SK-N-SH (cell line): ENCODE measurements around the gene BOD1. TPM values are rescaled to one million over a fixed set of nuclear protein-coding genes. Genes with fewer than 3 reads are reported as not detected.

Experiments used
- CTCF ChIA-PET: fragments of 300-600, 350-600 bp; formaldehyde crosslinking; extraction: SDS; loops from one replicate; lab custom pipeline; 2021; lab: Yijun Ruan, JAX
- POLR2A ChIA-PET: fragments of 350-600 bp; sonication (Branson Sonifier 250); formaldehyde crosslinking; extraction: SDS; loops from one replicate; lab custom pipeline; 2020; ENCODE audit warnings: antibody characterized with exemption, inconsistent platforms; lab: Yijun Ruan, JAX
- DNase-seq: peaks from one replicate; pipeline ENCODE4 v3.0.0; 2012
- H2AFZ ChIP-seq: fragments of 200-600 bp; sonication (generic); 2 replicates; pipeline ENCODE4 v1.8.1; 2016; ENCODE audit warnings: antibody characterized with exemption, mild to moderate bottlenecking, low read depth
- H3F3A ChIP-seq: fragments of 200-600 bp; sonication (generic); replicated peaks from 2 replicates; pipeline ENCODE3; 2016; ENCODE audit warnings: antibody characterized with exemption, mild to moderate bottlenecking; ENCODE audit not compliant: insufficient read depth
- H3K27ac ChIP-seq, 2 experiments: fragments of 200-500 bp in 1 of 2; fragments of 200-600 bp in 1 of 2; sonication (Bioruptor generic) in 1 of 2; sonication (generic), shearing (Covaris generic) in 1 of 2; 2 replicates each; pipeline versions ENCODE4 v1.5.1 to v1.6.1; 2014 to 2016; ENCODE audit warnings: low read depth in 2 of 2, inconsistent platforms in 1 of 2, low read length in 1 of 2, mild to moderate bottlenecking in 1 of 2, mixed read lengths in 1 of 2
- H3K27me3 ChIP-seq: fragments of 200-600 bp; sonication (generic), shearing (Covaris generic); 2 replicates; pipeline ENCODE4 v1.6.1; 2016; ENCODE audit warnings: mixed run types; ENCODE audit not compliant: insufficient read depth
- H3K36me3 ChIP-seq, 2 experiments: fragments of 200-500 bp in 1 of 2; fragments of 200-600 bp in 1 of 2; sonication (Bioruptor generic) in 1 of 2; sonication (generic) in 1 of 2; replicated peaks in 1 of 2; 2 replicates each; pipeline versions ENCODE3 to v1.5.1; 2014 to 2016; ENCODE audit warnings: low read length in 1 of 2, mild to moderate bottlenecking in 1 of 2; ENCODE audit not compliant: insufficient read depth in 2 of 2, control insufficient read depth in 1 of 2
- H3K4me1 ChIP-seq, 2 experiments: fragments of 200-500 bp in 1 of 2; fragments of 200-600 bp in 1 of 2; sonication (Bioruptor generic) in 1 of 2; sonication (generic), shearing (Covaris generic) in 1 of 2; 2 replicates each; pipeline versions ENCODE4 v1.5.1 to v1.6.1; 2014 to 2016; ENCODE audit warnings: low read depth in 1 of 2, low read length in 1 of 2, mixed run types in 1 of 2; ENCODE audit not compliant: insufficient read depth in 2 of 2, control insufficient read depth in 1 of 2
- H3K4me2 ChIP-seq: fragments of 200-600 bp; sonication (generic), shearing (Covaris generic); 2 replicates; pipeline ENCODE4 v1.6.1; 2017; ENCODE audit warnings: mixed run types
- H3K4me3 ChIP-seq, 2 experiments: fragments of 200-500 bp in 1 of 2; fragments of 200-600 bp in 1 of 2; sonication (Bioruptor generic) in 1 of 2; sonication (generic), shearing (Covaris generic) in 1 of 2; 2 replicates each; pipeline versions ENCODE4 v1.5.1 to v1.8.1; 2014 to 2016; ENCODE audit warnings: low read depth in 2 of 2, inconsistent platforms in 1 of 2, low read length in 1 of 2, mild to moderate bottlenecking in 1 of 2, mixed read lengths in 1 of 2, moderate library complexity in 1 of 2
- H3K79me2 ChIP-seq: fragments of 200-600 bp; sonication (generic); 2 replicates; pipeline ENCODE4 v1.8.1; 2017; ENCODE audit warnings: mild to moderate bottlenecking; ENCODE audit not compliant: insufficient read depth
- H3K9ac ChIP-seq: fragments of 200-600 bp; sonication (generic); 2 replicates; pipeline ENCODE4 v1.6.1; 2017; ENCODE audit warnings: mixed run types
- H3K9me2 ChIP-seq: fragments of 200-600 bp; sonication (generic); 2 replicates; pipeline ENCODE4 v1.6.1; 2017; ENCODE audit warnings: mixed run types
- H3K9me3 ChIP-seq: fragments of 200-600 bp; sonication (generic); 2 replicates; pipeline ENCODE4 v1.6.1; 2017; ENCODE audit warnings: mixed run types, mild to moderate bottlenecking, moderate library complexity
- H4K20me1 ChIP-seq: fragments of 200-600 bp; sonication (generic); 2 replicates; pipeline ENCODE4 v1.6.1; 2017; ENCODE audit warnings: mild to moderate bottlenecking, mixed run types; ENCODE audit not compliant: insufficient read depth
- CHD2 ChIP-seq: fragments of 150-350 bp; IDR thresholded peaks from 2 replicates; pipeline ENCODE4 v1.6.1; 2018; ENCODE audit warnings: low read length; ENCODE audit not compliant: partially characterized antibody
- EP300 ChIP-seq, 2 experiments: IDR thresholded peaks; 2 replicates each; pipeline versions ENCODE4 v1.4.0 to v1.6.1; 2012; ENCODE audit warnings: borderline replicate concordance in 1 of 2, low read depth in 1 of 2, low read length in 1 of 2
- EZH2phosphoT487 ChIP-seq: fragments of 200-600 bp; sonication (generic); IDR thresholded peaks from 2 replicates; pipeline ENCODE4 v1.6.1; 2017; ENCODE audit warnings: low read depth, mixed run types, mild to moderate bottlenecking, antibody characterized with exemption, moderate library complexity, borderline replicate concordance
- FOXJ3 ChIP-seq: sonication (generic); formaldehyde crosslinking; IDR thresholded peaks from 2 replicates; pipeline ENCODE4 v1.5.1; 2020; ENCODE audit warnings: mild to moderate bottlenecking, missing genetic modification reagents
- FOXM1 ChIP-seq: IDR thresholded peaks from 2 replicates; pipeline ENCODE4 v1.4.0; 2012; ENCODE audit warnings: low read depth, mild to moderate bottlenecking
- GATA2 ChIP-seq: sonication (generic); formaldehyde crosslinking; IDR thresholded peaks from 2 replicates; pipeline ENCODE4 v1.5.0; 2020; ENCODE audit warnings: mild to moderate bottlenecking, missing genetic modification reagents
- MEF2A ChIP-seq: IDR thresholded peaks from 2 replicates; pipeline ENCODE4 v1.4.0; 2012; ENCODE audit warnings: low read depth, borderline replicate concordance
- MXI1 ChIP-seq: IDR thresholded peaks from 2 replicates; pipeline ENCODE4 v1.6.1; 2012; ENCODE audit warnings: mild to moderate bottlenecking, low read depth, low read length, improper control_type of control experiment
- NFIC ChIP-seq: IDR thresholded peaks from 2 replicates; pipeline ENCODE4 v1.4.0; 2012; ENCODE audit warnings: borderline replicate concordance
- NRF1 ChIP-seq: IDR thresholded peaks from 2 replicates; pipeline ENCODE4 v1.6.1; 2012; ENCODE audit warnings: low read depth, mild to moderate bottlenecking, low read length
- POLR2AphosphoS5 ChIP-seq: IDR thresholded peaks from 2 replicates; pipeline ENCODE4 v1.6.1; 2012; ENCODE audit warnings: low read depth, low read length
- RAD21 ChIP-seq: IDR thresholded peaks from 2 replicates; pipeline ENCODE4 v1.6.1; 2012; ENCODE audit warnings: mild to moderate bottlenecking, low read length
- RFX5 ChIP-seq: IDR thresholded peaks from 2 replicates; pipeline ENCODE4 v1.6.1; 2012; ENCODE audit warnings: mild to moderate bottlenecking, improper control_type of control experiment, low read length
- RXRA ChIP-seq: IDR thresholded peaks from 2 replicates; pipeline ENCODE4 v1.4.0; 2012; ENCODE audit warnings: low read depth, mild to moderate bottlenecking, borderline replicate concordance
- TAF1 ChIP-seq: IDR thresholded peaks from 2 replicates; pipeline ENCODE4 v1.6.1; 2012; ENCODE audit warnings: low read depth, mild to moderate bottlenecking, low read length, moderate library complexity, borderline replicate concordance
- whole genome bisulfite sequencing: methylation state at CpG from one replicate; pipeline ENCODE4 v1.1.6; 2017; ENCODE audit warnings: low lambda C conversion rate; 5-methylcytosine and 5-hydroxymethylcytosine counted together
- polyA plus RNA-seq, 3 experiments: library from polyadenylated mRNA; depleted of rRNA; stranded (reverse); fragments of >200 nt; gene quantifications; 2 replicates each; pipeline ENCODE4 v1.2.3, GENCODE V29; 2012
- TF ChIP-seq, protein P1 (sequence below): fragments of 200-600 bp; sonication (generic); IDR thresholded peaks from 2 replicates; pipeline ENCODE4 v1.6.1; 2017; ENCODE audit warnings: antibody characterized with exemption, mild to moderate bottlenecking, moderate library complexity
- TF ChIP-seq, protein P2 (sequence below): IDR thresholded peaks from 2 replicates; pipeline ENCODE4 v1.4.0; 2012; ENCODE audit warnings: low read depth, borderline replicate concordance
- TF ChIP-seq, protein P3 (sequence below): fragments of 150-350 bp; IDR thresholded peaks from 2 replicates; pipeline ENCODE4 v1.6.1; 2017; ENCODE audit warnings: antibody characterized with exemption, low read length, low read depth, borderline replicate concordance

Gene BOD1
- polyA plus RNA-seq, 1 of the 3 experiments (the other 2 are of a cell fraction) = 45.3 TPM

DNA sequence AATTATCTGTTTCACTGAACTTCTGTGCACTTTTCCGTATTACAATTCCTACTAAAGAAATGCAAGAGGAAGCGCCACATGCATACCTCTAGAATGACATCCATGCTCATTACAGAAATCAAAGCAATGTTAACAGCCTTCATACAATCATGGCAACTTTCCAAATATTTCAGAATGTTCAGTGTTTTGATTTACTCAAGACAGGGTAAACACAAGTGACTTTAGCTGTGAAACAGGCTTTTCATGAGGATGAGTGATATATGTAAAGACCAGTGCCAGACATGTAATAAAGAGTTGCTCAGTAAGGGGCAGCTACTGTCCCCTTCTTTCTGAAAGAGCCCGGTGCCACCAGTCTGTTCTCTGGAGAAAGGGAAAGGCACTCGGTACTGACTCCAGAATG, 4.7 kb downstream of the BOD1 start:
- Histone ChIP-seq H4K20me1 (peaks cover 64% of the 10 kb centered on the region), H3K4me2 (no peak overlapping the region)

More for the DNA sequence above, 4.7 kb downstream of the BOD1 start:
- POLR2A ChIA-PET = interaction anchor here (1.1 kb wide), 1 partner anchor 363 kb away, joined by 3 read pairs; no protein-coding TSS in a partner anchor
- CTCF ChIA-PET = interaction anchor here (0.7 to 1.5 kb wide), 6 partner anchors 9 to 372 kb away, joined by 3 to 5 read pairs (median 4); no protein-coding TSS in a partner anchor
- TF ChIP-seq RXRA (no peak), RFX5 (no peak), FOXM1 (no peak), FOXJ3 (CRISPR knock-in tag) (no peak), TAF1 (no peak), RAD21 (no peak), NFIC (no peak), POLR2AphosphoS5 (no peak), MEF2A (no peak), EZH2phosphoT487 (no peak), NRF1 (no peak), GATA2 (CRISPR knock-in tag) (no peak), EP300 (IDR thresholded peaks at IDR 0.05; ENCODE audit: borderline replicate concordance in 1 of 2, low read depth in 1 of 2, low read length in 1 of 2) (no peak), MXI1 (no peak), CHD2 (no peak)
- TF ChIP-seq, protein P1, sequence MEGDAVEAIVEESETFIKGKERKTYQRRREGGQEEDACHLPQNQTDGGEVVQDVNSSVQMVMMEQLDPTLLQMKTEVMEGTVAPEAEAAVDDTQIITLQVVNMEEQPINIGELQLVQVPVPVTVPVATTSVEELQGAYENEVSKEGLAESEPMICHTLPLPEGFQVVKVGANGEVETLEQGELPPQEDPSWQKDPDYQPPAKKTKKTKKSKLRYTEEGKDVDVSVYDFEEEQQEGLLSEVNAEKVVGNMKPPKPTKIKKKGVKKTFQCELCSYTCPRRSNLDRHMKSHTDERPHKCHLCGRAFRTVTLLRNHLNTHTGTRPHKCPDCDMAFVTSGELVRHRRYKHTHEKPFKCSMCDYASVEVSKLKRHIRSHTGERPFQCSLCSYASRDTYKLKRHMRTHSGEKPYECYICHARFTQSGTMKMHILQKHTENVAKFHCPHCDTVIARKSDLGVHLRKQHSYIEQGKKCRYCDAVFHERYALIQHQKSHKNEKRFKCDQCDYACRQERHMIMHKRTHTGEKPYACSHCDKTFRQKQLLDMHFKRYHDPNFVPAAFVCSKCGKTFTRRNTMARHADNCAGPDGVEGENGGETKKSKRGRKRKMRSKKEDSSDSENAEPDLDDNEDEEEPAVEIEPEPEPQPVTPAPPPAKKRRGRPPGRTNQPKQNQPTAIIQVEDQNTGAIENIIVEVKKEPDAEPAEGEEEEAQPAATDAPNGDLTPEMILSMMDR = no peak
- TF ChIP-seq, protein P2, sequence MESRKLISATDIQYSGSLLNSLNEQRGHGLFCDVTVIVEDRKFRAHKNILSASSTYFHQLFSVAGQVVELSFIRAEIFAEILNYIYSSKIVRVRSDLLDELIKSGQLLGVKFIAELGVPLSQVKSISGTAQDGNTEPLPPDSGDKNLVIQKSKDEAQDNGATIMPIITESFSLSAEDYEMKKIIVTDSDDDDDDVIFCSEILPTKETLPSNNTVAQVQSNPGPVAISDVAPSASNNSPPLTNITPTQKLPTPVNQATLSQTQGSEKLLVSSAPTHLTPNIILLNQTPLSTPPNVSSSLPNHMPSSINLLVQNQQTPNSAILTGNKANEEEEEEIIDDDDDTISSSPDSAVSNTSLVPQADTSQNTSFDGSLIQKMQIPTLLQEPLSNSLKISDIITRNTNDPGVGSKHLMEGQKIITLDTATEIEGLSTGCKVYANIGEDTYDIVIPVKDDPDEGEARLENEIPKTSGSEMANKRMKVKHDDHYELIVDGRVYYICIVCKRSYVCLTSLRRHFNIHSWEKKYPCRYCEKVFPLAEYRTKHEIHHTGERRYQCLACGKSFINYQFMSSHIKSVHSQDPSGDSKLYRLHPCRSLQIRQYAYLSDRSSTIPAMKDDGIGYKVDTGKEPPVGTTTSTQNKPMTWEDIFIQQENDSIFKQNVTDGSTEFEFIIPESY = no peak
- TF ChIP-seq, protein P3, sequence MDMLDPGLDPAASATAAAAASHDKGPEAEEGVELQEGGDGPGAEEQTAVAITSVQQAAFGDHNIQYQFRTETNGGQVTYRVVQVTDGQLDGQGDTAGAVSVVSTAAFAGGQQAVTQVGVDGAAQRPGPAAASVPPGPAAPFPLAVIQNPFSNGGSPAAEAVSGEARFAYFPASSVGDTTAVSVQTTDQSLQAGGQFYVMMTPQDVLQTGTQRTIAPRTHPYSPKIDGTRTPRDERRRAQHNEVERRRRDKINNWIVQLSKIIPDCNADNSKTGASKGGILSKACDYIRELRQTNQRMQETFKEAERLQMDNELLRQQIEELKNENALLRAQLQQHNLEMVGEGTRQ = no peak
- TF ChIP-seq, all 33 proteins: peak for 0
- H3K79me2 ChIP-seq = peaks cover 79% of the 10 kb centered on the region
- DNase-seq = no peak
- H3K36me3 ChIP-seq = peaks cover 61 to 78% of the 10 kb centered on the region in 2 experiments
- H3K4me1 ChIP-seq = peaks cover 8 to 22% of the 10 kb centered on the region in 2 experiments; a peak in 3 of 4 replicates
- no peaks in the 10 kb centered on the region for H3K9me3 ChIP-seq
- no peak overlapping the region for H3K9ac ChIP-seq
- H3K27me3 ChIP-seq = no peaks in the 10 kb centered on the region
- no peak overlapping the region for H3K4me3 ChIP-seq
- H3K27ac ChIP-seq = no peak overlapping the region; a peak in 1 of 4 replicates
- 100% methylated on average over 4 of the region's 4 CpGs for WGBS
- H3K9me2 ChIP-seq = no peaks in the 10 kb centered on the region
- no peaks in the 10 kb centered on the region for H3F3A ChIP-seq
- no peak overlapping the region for H2AFZ ChIP-seq
